RWPE2 (cell line): Measurements from ENCODE around the gene FCAR.
"Not testable (repeated sequence)": the region's sequence is repeated elsewhere in the genome, so short reads cannot be mapped to it uniquely, and the experiment has no call there.

Source experiments
- ATAC-seq: fragments of 200-7000 bp; cut with Tn5 transposase; 3 replicates; pipeline ENCODE4 v1.9.1; 2021; ENCODE audit warnings: low read depth
- DNase-seq: peaks from one replicate; pipeline ENCODE4 v3.0.0-alpha.2; 2020; ENCODE audit warnings: low spot score
- H3K27ac ChIP-seq: fragments of 450-650 bp; 2 replicates; pipeline ENCODE4 v1.5.1; 2017; ENCODE audit warnings: mild to moderate bottlenecking; ENCODE audit not compliant: poor library complexity, severe bottlenecking
- H3K27me3 ChIP-seq: fragments of 250-450 bp; sonication (Bioruptor Pico); 2 replicates; pipeline ENCODE4 v1.5.1; 2021; ENCODE audit warnings: mild to moderate bottlenecking, moderate library complexity; ENCODE audit not compliant: insufficient read depth, poor library complexity, severe bottlenecking
- H3K36me3 ChIP-seq: fragments of 250-450 bp; sonication (Bioruptor Pico); 2 replicates; pipeline ENCODE4 v1.5.1; 2020; ENCODE audit warnings: low read depth, mild to moderate bottlenecking, moderate library complexity
- H3K4me1 ChIP-seq: fragments of 250-450 bp; sonication (Bioruptor Pico); 2 replicates; pipeline ENCODE4 v1.5.1; 2021; ENCODE audit warnings: mild to moderate bottlenecking, moderate library complexity; ENCODE audit not compliant: insufficient read depth, poor library complexity, severe bottlenecking
- H3K4me3 ChIP-seq: fragments of 250-450 bp; sonication (Bioruptor Pico); 2 replicates; pipeline ENCODE4 v1.5.1; 2021; ENCODE audit warnings: mild to moderate bottlenecking, moderate library complexity; ENCODE audit not compliant: severe bottlenecking
- H3K9me3 ChIP-seq: fragments of 250-450 bp; sonication (Bioruptor Pico); 2 replicates; pipeline ENCODE4 v1.5.1; 2021; ENCODE audit warnings: mild to moderate bottlenecking, moderate library complexity; ENCODE audit not compliant: severe bottlenecking
- TF ChIP-seq, protein P1 (sequence below): fragments of 450-650 bp; IDR thresholded peaks from one replicate; pipeline ENCODE4 v1.5.1; 2017; ENCODE audit warnings: mild to moderate bottlenecking, moderate library complexity; ENCODE audit not compliant: poor library complexity, severe bottlenecking

The FCAR gene

DNA sequence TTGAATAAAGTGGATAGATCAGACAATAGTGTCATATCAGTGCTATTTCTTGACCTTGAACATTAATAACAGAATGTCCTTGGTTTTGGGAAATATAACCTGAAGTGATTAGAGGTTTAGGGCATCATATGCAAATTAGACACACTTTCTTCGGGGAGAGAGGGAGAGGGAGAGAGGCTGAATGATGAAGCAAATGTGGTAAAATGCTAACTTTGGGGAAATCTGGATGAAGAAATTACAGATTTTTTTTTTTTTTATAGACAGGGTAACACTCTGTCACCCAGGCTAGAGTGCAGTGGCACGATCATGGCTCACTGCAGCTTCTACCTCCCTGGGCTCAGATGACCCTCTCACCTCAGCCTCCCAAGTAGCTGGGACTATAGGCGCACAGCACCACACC, 28.0 kb downstream of the FCAR start:
- H3K36me3 ChIP-seq, result no peaks in the 10 kb centered on the region
- no peaks in the 10 kb centered on the region for H3K9me3 ChIP-seq
- TF ChIP-seq, protein P1, sequence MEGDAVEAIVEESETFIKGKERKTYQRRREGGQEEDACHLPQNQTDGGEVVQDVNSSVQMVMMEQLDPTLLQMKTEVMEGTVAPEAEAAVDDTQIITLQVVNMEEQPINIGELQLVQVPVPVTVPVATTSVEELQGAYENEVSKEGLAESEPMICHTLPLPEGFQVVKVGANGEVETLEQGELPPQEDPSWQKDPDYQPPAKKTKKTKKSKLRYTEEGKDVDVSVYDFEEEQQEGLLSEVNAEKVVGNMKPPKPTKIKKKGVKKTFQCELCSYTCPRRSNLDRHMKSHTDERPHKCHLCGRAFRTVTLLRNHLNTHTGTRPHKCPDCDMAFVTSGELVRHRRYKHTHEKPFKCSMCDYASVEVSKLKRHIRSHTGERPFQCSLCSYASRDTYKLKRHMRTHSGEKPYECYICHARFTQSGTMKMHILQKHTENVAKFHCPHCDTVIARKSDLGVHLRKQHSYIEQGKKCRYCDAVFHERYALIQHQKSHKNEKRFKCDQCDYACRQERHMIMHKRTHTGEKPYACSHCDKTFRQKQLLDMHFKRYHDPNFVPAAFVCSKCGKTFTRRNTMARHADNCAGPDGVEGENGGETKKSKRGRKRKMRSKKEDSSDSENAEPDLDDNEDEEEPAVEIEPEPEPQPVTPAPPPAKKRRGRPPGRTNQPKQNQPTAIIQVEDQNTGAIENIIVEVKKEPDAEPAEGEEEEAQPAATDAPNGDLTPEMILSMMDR, result no peak
- no peaks in the 10 kb centered on the region for H3K4me1 ChIP-seq
- no peak overlapping the region for H3K4me3 ChIP-seq
- no peaks in the 10 kb centered on the region for H3K27me3 ChIP-seq
- no peak overlapping the region for H3K27ac ChIP-seq
- DNase-seq, result no peak
- no peak for ATAC-seq

DNA sequence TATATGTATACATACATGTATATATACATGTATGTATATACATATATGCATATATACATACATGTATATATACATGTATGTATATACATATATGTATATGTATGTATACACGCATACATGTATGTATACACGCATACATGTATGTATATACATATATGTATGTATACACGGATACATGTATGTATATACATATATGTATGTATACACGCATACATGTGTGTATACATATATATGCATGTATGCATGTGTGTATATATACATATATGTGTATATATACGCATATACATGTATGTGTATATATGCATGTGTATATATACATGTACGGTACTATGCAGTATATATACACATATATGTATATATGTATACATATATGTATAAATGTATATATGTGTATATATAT, 29.3 kb downstream of the FCAR start:
- Histone ChIP-seq H3K4me3 (no peak overlapping the region), H3K36me3 (no peaks in the 10 kb centered on the region), H3K9me3 (no peaks in the 10 kb centered on the region), H3K27ac (no peak overlapping the region), H3K4me1 (no peaks in the 10 kb centered on the region), H3K27me3 (no peaks in the 10 kb centered on the region)
- TF ChIP-seq, protein P1, result no peak
- no peak for ATAC-seq
- no peak for DNase-seq

DNA sequence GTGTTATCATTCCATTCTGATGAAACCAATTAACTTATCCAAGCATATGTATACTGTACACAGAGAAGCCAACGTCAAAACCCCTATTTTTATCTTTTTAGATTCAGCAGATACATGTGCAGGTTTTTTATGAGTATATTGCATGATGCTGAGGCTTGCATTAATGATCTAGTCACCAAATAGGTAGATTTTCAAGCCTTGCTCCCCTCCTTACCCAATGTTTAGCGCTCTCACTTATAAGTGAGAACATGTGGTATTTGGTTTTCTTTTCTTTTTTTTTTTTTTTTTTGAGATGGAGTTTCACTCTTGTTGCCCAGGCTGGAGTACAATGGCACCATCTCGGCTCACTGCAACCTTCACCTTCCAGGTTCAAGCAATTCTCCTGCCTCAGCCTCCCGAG, 30.2 kb downstream of the FCAR start:
- DNase-seq, H3K27ac ChIP-seq, H3K36me3 ChIP-seq, H3K4me3 ChIP-seq, H3K4me1 ChIP-seq, ATAC-seq, H3K27me3 ChIP-seq, H3K9me3 ChIP-seq: not testable (repeated sequence)

DNA sequence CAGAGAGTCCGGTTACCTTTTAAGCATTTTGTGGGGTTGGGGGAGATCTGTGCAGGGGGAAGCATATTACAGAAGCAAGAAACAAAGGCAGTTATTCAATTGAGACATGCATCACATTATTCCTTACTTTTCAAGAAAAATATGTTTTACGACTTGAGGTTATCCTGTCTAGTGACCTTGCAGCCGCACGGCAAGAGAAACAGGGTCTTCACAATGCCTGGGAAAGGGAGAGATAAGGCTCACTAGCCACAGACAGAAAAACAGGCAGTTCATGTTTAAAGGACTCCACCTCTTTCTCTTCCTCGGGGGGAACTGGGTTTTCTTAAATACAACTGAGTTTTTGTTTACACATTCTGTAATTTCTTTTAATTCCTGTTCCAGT, 31.4 kb downstream of the FCAR start:
- Histone ChIP-seq H3K9me3 (no peaks in the 10 kb centered on the region), H3K27me3 (no peaks in the 10 kb centered on the region), H3K4me1 (no peaks in the 10 kb centered on the region), H3K27ac (no peak overlapping the region), H3K36me3 (no peaks in the 10 kb centered on the region), H3K4me3 (no peak overlapping the region)
- DNase-seq, result no peak
- TF ChIP-seq, protein P1, result no peak
- no peak for ATAC-seq

GRCh38 chr19:54905803-54906511, 31.9 kb downstream of the FCAR start, which contains the start of gene NCR1:
NCR1 (plus strand) TSS chr19:54906148; CDS start chr19:54906188, 40 bp downstream.
- no peaks in the 10 kb centered on the region for H3K9me3 ChIP-seq
- H3K4me1 ChIP-seq, result no peaks in the 10 kb centered on the region
- TF ChIP-seq, protein P1, result no peak
- no peaks in the 10 kb centered on the region for H3K36me3 ChIP-seq
- ATAC-seq (0 out of 3 replicates have a peak, but pooled peaks have one; percentile 21), DNase-seq (peak; percentile 27)
- no peak within 1 kb of the TSS for H3K4me3 ChIP-seq
- no peak within 1 kb of the TSS for H3K27ac ChIP-seq
- H3K27me3 ChIP-seq, result no peaks in the 10 kb centered on the region
